ENCODE measurements around the gene RCN2.
"Not testable (repeated sequence)": the region's sequence is repeated elsewhere in the genome, so short reads cannot be mapped to it uniquely, and the experiment has no call there.

The RCN2 gene, protein sequence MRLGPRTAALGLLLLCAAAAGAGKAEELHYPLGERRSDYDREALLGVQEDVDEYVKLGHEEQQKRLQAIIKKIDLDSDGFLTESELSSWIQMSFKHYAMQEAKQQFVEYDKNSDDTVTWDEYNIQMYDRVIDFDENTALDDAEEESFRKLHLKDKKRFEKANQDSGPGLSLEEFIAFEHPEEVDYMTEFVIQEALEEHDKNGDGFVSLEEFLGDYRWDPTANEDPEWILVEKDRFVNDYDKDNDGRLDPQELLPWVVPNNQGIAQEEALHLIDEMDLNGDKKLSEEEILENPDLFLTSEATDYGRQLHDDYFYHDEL

DNA sequence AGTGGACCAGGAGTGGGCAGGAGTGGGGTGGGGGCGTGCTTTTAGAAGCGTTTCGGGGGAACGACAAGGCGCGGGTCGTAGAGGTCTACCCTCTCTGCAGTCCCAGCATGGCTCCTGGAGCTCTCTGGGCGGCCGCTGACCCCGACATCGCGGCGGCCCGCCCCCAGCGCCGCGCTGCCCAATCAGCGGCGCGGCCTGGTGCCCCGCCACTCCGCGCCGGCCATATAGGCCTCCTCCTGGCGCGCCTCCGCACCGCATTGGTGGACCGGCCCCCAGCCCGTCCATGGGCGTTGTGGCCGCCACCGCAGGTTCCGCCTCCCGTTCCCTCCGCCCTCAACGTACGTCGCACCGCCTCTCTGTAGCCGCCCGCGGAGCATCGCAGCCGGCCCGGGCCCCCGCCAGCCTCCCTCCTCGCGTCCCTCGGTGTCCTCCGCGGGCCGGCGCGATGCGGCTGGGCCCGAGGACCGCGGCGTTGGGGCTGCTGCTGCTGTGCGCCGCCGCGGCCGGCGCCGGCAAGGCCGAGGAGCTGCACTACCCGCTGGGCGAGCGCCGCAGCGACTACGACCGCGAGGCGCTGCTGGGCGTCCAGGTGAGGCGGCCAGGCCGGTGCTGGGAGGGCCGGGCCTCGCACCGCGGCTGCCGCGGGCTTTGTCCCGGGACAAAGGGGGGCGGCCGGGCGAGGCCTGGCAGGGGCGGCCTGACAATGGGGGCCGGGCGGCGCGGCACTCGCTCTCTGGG is at the start of gene RCN2:
RCN2 (plus strand) TSS at position 353 of the 738 bp plus-strand sequence; CDS start at position 446, 93 bp downstream.
- peak; percentile 86 to 90 for DNase-seq

DNA sequence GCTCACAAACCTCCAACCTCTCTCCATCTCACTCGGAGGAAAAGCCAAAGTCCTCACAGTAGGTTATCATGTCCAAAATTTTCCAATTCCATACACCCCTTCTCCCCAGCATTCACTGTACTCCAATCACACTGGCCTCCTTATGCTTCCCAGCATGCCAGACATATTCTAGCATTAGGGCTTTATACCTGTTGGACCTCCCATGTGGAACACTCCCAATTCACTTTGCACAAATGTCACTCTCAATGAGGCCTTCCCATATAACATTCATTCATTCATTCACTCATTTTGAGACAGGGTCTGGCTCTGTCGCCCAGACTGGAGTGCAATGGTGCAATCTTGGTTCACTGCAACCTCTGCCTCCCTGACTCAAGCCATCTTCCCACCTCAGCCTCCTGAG is 46.3 kb upstream of the RCN2 start:
- no peak for DNase-seq

DNA sequence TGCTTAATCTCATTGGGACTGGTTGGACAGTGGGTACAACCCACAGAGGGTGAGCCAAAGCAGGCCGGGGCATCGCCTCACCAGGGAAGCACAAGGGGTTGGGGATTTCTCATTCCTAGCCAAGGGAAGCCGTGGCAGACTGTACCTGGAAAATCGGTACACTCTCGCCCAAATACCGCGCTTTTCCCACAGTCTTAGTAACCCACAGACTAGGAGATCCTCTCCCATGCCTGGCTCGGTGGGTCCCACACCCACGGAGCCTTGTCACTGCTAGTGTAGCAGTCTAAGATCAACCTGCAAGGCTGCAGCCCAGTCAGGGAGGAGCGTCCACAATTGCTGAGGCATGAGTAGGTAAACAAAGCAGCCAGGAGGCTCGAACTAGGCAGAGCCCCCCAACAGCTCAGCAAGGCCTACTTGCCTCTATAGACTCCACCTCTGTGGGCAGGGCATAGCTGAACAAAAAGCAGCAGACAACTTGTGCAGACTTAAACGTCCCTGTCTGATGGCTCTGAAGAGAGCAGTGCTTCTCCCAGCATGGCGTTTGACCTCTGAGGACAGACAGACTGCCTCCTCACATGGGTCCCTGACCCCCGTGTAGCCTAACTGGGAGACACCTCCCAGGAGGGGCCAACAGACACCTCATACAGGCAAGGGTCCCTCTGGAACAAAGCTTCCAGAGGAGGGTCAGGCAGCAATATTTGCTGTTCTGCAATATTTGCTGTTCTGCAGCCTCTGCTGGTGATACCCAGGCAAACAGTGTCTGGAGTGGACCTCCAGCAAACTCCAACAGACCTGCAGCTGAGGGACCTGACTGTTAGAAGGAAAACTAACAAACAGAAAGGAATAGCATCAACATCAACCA is 44.0 kb upstream of the RCN2 start:
- DNase-seq, result not testable (repeated sequence)

DNA sequence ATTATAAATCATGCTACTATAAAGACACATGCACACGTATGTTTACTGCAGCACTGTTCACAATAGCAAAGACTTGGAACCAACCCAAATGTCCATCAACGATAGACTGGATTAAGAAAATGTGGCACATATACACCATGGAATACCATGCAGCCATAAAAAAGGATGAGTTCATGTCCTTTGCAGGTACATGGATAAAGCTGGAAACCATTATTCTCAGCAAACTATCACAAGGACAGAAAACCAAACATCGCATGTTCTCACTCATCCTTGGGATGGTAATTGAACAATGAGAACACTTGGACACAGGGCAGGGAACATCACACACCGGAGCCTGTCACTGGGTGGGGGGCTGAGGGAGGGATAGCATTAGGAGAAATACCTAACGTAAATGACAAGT is 38.7 kb upstream of the RCN2 start:
- not testable (repeated sequence) for DNase-seq

DNA sequence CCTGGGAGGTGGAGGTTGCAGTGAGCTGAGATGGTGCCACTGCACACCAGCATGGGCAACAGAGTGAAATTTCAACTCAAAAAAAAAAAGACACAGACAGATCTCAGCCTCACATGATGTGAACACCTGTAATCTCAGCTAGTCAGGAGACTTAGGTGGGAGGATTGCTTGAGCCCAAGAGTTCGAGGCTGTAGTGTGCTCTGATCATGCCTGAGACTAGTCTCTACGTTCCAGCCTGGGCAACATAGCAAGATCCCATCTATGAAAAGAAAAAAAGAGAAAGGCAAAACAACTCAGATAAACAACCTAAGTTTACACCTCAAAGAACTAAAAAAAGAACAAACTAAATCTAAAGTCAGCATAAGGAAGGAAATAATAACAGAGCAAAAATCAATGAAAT is 37.4 kb upstream of the RCN2 start:
- no peak for DNase-seq

DNA sequence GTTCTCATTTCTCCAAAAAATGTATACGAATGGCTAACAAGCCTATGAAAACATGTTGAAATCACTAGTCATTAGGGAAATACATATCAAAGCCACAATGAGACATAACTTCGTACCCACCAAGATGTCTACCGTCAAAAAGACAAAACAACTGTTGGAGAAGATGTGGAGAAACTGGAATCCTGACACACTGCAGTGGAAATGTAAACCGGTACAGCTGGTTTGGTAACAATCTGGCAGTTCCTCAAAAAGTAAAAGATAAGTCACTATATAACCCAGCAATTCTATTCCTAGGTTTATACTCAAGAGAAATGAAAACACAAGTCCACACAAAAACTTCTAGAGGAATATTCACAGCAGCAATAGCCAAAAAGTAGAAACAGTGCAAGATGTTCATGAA is 33.4 kb upstream of the RCN2 start:
- DNase-seq, result no peak

DNA sequence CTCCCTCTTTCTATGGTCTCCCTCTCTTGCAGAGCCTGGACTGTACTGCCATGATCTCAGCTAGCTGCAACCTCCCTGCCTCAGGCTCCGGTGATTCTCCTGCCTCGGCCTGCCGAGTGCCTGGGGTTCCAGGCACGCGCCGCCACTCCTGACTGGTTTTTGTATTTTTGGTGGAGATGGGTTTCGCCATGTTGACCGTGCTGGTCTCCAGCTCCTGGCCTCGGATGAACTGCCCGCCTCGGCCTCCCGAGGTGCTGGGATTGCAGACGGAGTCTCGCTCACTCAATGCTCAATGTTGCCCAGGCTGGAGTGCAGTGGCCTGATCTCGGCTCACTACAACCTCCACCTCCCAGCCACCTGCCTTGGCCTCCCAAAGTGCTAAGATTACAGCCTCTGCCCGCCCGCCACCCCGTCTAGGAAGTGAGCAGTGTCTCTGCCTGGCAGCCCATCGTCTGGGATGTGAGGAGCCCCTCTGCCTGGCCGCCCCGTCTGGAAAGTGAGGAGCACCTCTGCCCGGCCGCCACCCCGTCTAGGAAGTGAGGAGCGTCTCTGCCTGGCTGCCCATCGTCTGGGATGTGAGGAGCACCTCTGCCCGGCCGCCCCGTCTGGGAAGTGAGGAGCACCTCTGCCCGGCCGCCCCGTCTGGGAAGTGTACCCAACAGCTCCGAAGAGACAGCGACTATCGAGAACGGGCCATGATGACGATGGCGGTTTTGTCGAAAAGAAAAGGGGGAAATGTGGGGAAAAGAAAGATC is 32.2 kb upstream of the RCN2 start:
- not testable (repeated sequence) for DNase-seq

DNA sequence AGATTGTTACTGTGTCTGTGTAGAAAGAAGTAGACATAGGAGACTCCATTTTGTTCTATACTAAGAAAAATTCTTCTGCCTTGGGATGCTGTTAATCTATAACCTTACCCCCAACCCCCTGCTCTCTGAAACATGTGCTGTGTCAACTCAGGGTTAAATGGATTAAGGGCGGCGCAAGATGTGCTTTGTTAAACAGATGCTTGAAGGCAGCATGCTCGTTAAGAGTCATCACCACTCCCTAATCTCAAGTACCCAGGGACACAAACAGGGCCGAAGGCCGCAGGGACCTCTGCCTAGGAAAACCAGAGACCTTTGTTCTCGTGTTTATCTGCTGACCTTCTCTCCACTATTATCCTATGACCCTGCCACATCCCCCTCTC is 31.6 kb upstream of the RCN2 start:
- DNase-seq, result not testable (repeated sequence)

DNA sequence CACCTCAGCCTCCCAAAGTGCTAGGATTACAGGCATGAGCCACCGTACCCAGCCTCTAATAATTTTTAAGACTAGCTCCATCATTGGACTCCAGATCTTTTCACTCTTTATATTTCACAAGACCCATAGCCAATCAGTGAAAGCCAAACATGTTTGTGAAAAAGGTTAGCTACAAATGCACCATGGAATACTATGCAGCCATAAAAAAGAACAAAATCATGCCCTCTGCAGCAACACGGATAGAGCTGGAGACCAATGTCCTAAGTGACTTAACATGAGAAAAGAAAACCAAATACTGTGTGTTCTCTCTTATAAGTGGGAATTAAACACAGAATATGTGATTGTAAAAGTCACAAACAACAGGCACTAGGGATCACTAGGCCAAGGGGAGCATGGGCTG is 29.6 kb upstream of the RCN2 start:
- no peak for DNase-seq

DNA sequence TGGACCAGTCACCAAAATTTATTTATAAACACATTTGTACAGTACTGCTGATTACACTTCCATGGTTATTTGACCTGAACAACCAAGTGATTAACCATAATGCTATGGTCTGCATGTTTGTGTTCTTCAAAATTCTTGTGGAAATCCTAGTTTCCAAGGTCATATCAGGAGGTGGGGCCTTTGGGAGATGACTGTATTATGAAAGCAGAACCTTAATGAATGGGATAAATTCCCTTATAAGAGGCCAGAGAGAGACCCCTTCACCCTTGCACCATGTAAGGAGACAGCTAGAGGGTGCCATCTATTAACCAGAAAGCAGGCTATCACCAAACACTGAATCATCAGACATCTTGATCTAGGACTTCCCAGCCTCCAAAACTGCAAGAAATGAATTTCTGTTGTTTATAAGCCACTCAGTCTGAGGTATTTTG is 28.3 kb upstream of the RCN2 start:
- peak; percentile 4 to 7 for DNase-seq

DNA sequence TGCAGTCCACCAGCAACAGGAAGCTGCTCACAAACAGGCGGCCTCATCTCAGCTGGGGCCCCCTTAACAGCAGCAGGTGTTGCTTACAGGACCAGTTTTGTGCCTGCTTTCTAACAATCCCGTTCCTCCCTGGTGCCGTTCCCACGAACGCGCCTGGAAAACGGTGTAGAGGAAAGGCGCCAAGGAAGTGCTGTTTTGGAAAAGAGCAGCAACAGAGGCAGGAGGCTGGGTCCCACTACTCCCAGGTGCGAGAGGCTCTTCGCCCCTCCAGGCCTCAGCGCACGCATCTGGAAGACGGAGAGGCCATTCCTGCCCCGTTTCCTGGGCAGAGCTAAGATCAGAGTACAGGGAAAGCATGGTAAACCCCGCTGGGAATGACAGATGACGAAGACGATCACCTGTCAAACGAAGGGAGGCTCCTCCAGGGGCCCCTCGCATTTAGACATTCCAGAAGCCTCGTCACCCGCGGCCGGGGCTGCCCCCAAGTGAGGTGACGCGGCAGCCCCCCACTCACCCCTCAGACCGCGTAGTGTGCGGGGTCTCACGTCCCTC is 27.0 kb upstream of the RCN2 start:
- DNase-seq, result peak; percentile 2 to 11

DNA sequence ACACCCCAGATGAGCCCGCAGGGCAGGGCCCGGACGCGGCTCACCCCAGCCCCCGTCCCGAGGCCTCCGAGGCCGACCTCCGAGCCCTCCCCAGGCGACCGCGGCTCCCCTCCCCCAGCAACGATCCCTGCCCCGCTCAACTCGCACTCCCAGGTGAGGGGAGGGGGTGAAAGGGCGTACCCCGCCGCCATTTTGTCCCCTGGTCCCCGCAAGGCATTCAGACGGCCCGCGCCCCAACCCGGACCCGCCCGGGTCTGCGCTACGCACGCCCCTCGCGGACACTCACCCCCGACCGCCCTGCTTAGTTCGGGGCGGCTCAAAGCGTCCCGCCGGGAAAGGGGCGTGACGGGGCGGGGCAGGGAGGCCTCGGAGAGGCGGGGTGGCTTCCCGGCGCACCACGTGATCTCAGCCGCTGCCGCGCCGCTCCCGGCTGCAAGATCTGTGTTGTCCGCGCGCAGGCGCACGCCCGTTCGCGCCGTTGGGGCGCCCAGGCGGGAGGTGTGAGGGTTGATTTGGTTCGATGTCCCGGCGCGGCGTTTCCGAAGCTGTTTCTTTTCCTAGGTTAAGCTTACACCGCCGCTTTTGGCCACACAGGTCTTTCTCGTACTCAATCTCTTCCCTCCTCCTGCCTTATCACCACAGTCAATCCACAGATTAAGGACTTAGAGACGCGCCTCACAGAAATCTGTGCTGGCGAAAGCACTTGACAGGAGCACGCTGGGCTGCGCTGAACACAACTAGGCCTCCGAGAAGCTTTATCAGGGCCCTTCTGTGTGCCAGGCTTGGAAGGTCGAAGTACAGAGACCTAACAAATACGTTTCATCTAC is 26.3 kb upstream of the RCN2 start, which contains the start of gene SCAPER:
SCAPER (minus strand) TSS at position 328 of the 827 bp plus-strand sequence. CDS start 21,523 bp downstream, outside the sequence.
- DNase-seq, result peak; percentile 89 to 90

DNA sequence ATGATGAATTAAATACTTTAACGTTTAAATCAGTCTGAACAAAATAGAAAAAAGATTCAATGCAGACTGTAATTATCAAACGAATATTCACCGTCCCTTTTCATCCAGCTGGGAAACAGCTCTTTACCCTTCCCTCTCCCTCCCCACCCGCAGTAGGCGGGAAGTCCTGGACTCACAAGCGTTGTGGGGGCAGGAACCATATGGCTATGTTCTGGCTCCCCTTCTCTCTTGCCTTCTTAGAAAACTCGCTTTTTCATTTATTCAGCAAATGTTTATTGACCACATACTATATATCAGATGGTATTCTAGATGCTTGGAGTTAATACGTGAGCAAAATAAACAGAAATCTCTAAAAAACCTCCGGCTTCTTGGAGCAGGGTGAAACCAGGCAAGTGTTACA is 25.7 kb upstream of the RCN2 start:
- no peak for DNase-seq

DNA sequence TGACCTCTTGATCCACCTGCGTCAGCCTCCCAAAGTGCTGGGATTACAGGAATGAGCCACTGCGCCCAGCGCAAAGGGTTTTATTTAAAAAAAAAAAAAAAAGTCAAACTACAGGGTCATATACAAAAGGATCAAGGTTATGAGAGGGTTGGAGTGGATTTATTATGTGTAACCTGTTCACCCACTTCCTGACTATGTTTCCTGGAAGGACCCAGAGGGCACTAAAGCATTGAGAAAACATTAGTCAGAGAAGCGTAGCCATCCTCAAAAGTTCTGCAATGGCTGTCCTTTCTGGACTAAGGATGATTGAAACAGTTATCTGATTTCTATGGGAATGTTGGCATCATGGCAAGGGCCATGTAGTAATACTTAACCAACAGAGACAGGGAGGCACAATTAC is 19.1 kb upstream of the RCN2 start:
- DNase-seq, result no peak

DNA sequence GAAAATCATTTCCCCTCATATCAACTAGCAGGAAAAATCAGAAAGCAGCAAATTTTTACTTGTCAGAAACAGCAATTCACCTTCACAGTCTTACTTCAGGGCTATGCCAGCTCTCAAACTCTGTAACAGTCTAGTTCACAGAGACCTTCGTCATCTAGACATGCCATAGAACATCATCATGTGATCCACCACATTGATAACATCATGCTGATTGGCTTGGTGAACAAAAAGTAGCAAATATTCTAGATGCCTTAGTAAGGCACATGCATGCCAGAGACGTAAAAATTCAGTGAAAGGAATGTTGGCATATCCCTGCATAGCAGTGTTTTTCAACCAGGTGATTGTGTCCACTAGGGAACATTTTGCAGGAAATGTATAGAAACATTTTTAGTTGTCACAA is 17.8 kb upstream of the RCN2 start:
- no peak for DNase-seq

DNA sequence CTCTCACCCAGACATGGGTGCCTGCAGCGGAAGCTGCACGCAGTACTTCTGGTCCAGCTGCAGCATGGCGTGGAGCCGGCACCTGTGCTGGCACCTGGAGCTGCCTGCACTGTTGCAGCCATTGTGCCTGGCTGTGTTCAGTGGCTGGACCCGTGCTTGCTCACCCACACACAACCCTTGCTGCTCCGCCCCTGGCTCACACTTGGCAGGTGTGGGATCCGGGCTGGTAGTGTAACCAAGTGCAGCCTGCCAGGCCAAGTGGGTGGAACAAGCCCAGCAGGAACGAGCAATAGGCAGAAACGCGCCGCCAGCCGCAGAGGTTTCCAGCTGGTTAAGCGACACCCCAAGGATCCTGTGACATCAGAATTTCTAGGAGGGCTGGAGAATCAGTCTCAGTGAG is 15.2 kb upstream of the RCN2 start:
- DNase-seq, result no peak

DNA sequence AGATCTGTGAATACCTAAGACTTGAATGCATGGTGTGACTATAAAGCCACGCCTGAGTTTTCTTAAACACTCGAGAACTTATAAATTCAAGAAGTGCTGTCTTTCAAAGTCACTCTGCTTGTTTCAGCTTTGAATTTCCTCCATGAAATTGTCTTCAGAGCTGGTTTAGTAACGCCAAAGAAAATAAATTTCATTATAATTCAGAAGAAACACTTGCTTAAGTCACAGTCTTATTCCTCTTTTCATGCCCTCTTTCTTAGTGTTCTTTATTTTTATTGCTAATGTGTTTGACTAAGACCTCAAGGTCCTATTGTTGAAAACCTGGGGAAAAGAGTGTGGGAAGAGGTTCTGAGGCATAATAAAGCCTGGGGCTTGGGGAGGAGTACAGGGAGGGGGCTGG is 3.3 kb upstream of the RCN2 start:
- no peak for DNase-seq

DNA sequence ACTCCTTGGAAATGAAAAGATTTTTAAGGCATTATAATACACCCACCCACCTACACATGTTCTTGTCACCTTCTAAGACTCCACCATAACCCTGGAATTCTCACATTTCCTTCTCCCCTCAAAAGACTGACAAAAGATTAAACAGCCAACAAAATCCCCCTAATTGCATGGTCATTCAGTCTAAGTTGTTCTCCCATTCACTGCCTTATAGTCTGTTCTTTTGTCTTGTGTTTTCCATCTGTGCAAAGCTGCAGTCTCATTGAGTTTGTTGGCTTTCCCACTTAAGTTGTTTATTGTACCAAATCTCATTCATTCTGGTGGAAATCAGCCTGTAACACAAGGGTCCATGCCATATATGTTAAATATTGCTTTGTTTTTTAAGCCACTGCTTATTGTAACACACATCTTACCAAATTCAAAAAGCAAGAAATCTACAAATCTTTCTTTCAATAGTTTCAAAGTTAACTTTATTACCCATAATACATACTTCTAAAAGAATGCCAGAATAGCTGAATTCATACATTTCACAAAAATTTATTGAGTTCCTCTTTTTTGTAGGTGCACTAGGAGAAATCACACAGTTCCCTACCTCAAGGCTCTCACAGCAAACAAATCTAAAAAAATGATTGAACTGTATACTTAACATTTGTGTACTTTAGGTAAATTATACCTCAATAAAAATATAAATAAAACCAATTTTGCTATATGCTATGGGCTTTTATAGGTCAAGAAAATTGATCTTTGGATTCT is 2.4 kb upstream of the RCN2 start:
- DNase-seq, result no peak

DNA sequence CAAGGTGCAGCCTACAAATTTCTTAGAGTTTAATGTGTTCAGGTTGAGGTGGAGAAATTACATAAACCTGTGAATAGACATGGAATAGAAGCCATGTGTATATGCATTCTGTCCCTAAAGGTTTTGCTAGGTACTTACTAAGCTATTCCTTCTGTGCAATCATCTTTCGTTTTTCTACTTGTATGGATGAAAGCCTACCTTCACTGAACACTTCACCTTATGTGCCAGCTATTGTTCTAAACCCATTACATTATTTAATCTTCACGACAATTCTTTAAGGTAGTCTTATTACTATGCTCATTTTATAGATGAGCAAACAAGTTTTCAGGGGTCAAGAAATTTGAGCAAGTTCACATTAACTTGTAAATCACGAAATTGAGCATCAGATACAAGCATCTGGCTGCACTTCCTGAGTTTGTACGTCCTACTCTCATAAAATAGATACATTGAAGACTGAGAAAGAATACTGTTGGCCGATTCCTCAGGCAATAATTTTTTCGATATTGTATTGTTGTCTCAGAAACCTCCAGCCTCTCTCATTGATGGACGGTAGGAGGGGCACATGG is 635 bp upstream of the RCN2 start:
- no peak for DNase-seq

Data from activated CD4-positive, alpha-beta T cell treated with anti-CD3 and anti-CD28 coated beads for 4 hours (primary cell).